GM23338 (cell line): Measurements from ENCODE around the gene TBPL2. TPM values are rescaled to one million over a fixed set of nuclear protein-coding genes. Genes with fewer than 3 reads are reported as not detected.

ENCODE experiments used
- ATAC-seq: fragments of 200-7000 bp; cut with Tn5 transposase; 3 replicates; pipeline ENCODE4 v1.9.1; 2020
- DNase-seq: peaks from one replicate; pipeline ENCODE4 v3.0.0-alpha.2; 2015; ENCODE audit warnings: low spot score
- H2AFZ ChIP-seq: fragments of 200-600 bp; sonication (generic); 2 replicates; pipeline ENCODE4 v1.8.0; 2016; ENCODE audit warnings: antibody characterized with exemption, mild to moderate bottlenecking, moderate library complexity
- H3F3A ChIP-seq: fragments of 200-600 bp; sonication (generic); replicated peaks from 2 replicates; pipeline ENCODE4 v1.8.0; 2017; ENCODE audit warnings: antibody characterized with exemption, mixed run types, low read depth
- H3K27ac ChIP-seq: fragments of 200-600 bp; sonication (generic); 2 replicates; pipeline ENCODE4 v1.6.1; 2016; ENCODE audit warnings: low read depth
- H3K27me3 ChIP-seq: fragments of 200-600 bp; sonication (generic); 2 replicates; pipeline ENCODE4 v1.8.0; 2016; ENCODE audit warnings: mild to moderate bottlenecking, mixed run types, moderate library complexity; ENCODE audit not compliant: insufficient read depth
- H3K36me3 ChIP-seq: fragments of 200-600 bp; sonication (generic); 2 replicates; pipeline ENCODE4 v1.8.0; 2016; ENCODE audit warnings: mild to moderate bottlenecking; ENCODE audit not compliant: insufficient read depth
- H3K4me1 ChIP-seq: fragments of 200-600 bp; sonication (generic); 2 replicates; pipeline ENCODE4 v1.8.0; 2016; ENCODE audit warnings: mild to moderate bottlenecking, moderate library complexity; ENCODE audit not compliant: insufficient read depth
- H3K4me2 ChIP-seq: fragments of 200-600 bp; sonication (generic); 2 replicates; pipeline ENCODE4 v1.7.1; 2017; ENCODE audit warnings: mixed run types
- H3K4me3 ChIP-seq: fragments of 200-600 bp; sonication (generic); 2 replicates; pipeline ENCODE4 v1.6.1; 2016; ENCODE audit warnings: mixed run types
- H3K79me2 ChIP-seq: fragments of 200-600 bp; sonication (generic); replicated peaks from 2 replicates; pipeline ENCODE4 v1.8.0; 2017; ENCODE audit warnings: mild to moderate bottlenecking; ENCODE audit not compliant: insufficient read depth
- H3K9me2 ChIP-seq: fragments of 200-600 bp; sonication (generic); 2 replicates; pipeline ENCODE4 v1.8.0; 2017; ENCODE audit not compliant: insufficient read depth
- H4K20me1 ChIP-seq: fragments of 200-600 bp; sonication (generic); replicated peaks from 2 replicates; pipeline ENCODE4 v1.8.0; 2017; ENCODE audit warnings: mild to moderate bottlenecking; ENCODE audit not compliant: insufficient read depth
- H3K27ac Mint-ChIP-seq: 2 replicates; pipeline ENCODE4 v1.8.0; 2020; ENCODE audit warnings: inconsistent platforms, mild to moderate bottlenecking, moderate library complexity, mixed read lengths
- H3K27me3 Mint-ChIP-seq: 3 replicates; pipeline ENCODE4 v1.8.0; 2022; ENCODE audit warnings: low read depth, mild to moderate bottlenecking, moderate library complexity, mixed read lengths, inconsistent platforms; ENCODE audit not compliant: insufficient read depth, poor library complexity
- H3K36me3 Mint-ChIP-seq: 3 replicates; pipeline ENCODE4 v1.8.0; 2021; ENCODE audit warnings: low read depth, mild to moderate bottlenecking, inconsistent platforms, moderate library complexity, mixed read lengths
- H3K4me1 Mint-ChIP-seq: 3 replicates; pipeline ENCODE4 v1.8.0; 2020; ENCODE audit warnings: mild to moderate bottlenecking, inconsistent platforms, mixed read lengths
- H3K4me3 Mint-ChIP-seq: 3 replicates; pipeline ENCODE4 v1.8.0; 2021; ENCODE audit warnings: moderate library complexity, mild to moderate bottlenecking, inconsistent platforms, mixed read lengths
- H3K9me3 Mint-ChIP-seq: 3 replicates; pipeline ENCODE4 v1.8.0; 2020; ENCODE audit warnings: moderate library complexity, mild to moderate bottlenecking, inconsistent platforms, mixed read lengths
- CREB1 ChIP-seq: fragments of 250-450 bp; sonication (Bioruptor Pico); IDR thresholded peaks from 2 replicates; pipeline ENCODE4 v1.5.0; 2020; ENCODE audit warnings: low read depth, mild to moderate bottlenecking, moderate library complexity
- CTCF ChIP-seq, 2 experiments: fragments of 200-600 bp in 1 of 2; sonication (generic) in 1 of 2; conservative IDR thresholded peaks; 2 replicates each; pipeline versions ENCODE4 v1.5.1 to v1.6.1; 2016 to 2017; ENCODE audit warnings: antibody characterized with exemption in 2 of 2, low read depth in 2 of 2, mild to moderate bottlenecking in 2 of 2, moderate library complexity in 1 of 2
- EZH2 ChIP-seq: fragments of 200-600 bp; sonication (generic); IDR thresholded peaks from one replicate; pipeline ENCODE4 v1.8.0; 2017; ENCODE audit warnings: antibody characterized with exemption, mild to moderate bottlenecking, low read depth; ENCODE audit not compliant: unreplicated experiment
- EZH2phosphoT487 ChIP-seq: fragments of 200-600 bp; sonication (generic); IDR thresholded peaks from one replicate; pipeline ENCODE4 v1.8.1; 2018; ENCODE audit warnings: antibody characterized with exemption; ENCODE audit not compliant: unreplicated experiment
- JUNB ChIP-seq: IDR thresholded peaks from one replicate; pipeline ENCODE4 v1.6.1; 2016; ENCODE audit warnings: antibody characterized with exemption; ENCODE audit not compliant: unreplicated experiment
- NANOG ChIP-seq: IDR thresholded peaks from 2 replicates; pipeline ENCODE4 v1.6.1; 2016; ENCODE audit warnings: antibody characterized with exemption, borderline replicate concordance
- POLR2AphosphoS5 ChIP-seq: IDR thresholded peaks from 2 replicates; pipeline ENCODE4 v1.6.1; 2016; ENCODE audit warnings: antibody characterized with exemption, low read depth
- STAT1 ChIP-seq: IDR thresholded peaks from one replicate; pipeline ENCODE4 v1.6.1; 2016; ENCODE audit warnings: antibody characterized with exemption; ENCODE audit not compliant: unreplicated experiment
- ZNF114 ChIP-seq: fragments of 250-450 bp; sonication (Bioruptor Pico); IDR thresholded peaks from 2 replicates; pipeline ENCODE4 v1.5.0; 2020; ENCODE audit warnings: mild to moderate bottlenecking, moderate library complexity
- ZNF331 ChIP-seq: fragments of 250-450 bp; sonication (Bioruptor Pico); IDR thresholded peaks from 2 replicates; pipeline ENCODE4 v1.5.0; 2020; ENCODE audit warnings: low read depth, mild to moderate bottlenecking, moderate library complexity
- ZNF462 ChIP-seq: fragments of 250-450 bp; sonication (Bioruptor Pico); IDR thresholded peaks from 2 replicates; pipeline ENCODE4 v1.5.0; 2020; ENCODE audit warnings: mild to moderate bottlenecking, moderate library complexity
- polyA plus RNA-seq: library from polyadenylated mRNA; unstranded; fragments of >200 nt; fragmentation: Nextera tagmentation; extraction: Ambion mirVana; gene quantifications from 2 replicates; pipeline ENCODE4 v1.2.1, GENCODE V29; 2016
- total RNA-seq: library from RNA; depleted of rRNA; stranded (reverse); fragments of >200 nt; shearing (Covaris generic); gene quantifications from 2 replicates; pipeline ENCODE4 v1.2.3, GENCODE V29; 2014
- TF ChIP-seq, protein P1 (sequence below): IDR thresholded peaks from one replicate; pipeline ENCODE4 v1.6.1; 2018; ENCODE audit warnings: antibody characterized with exemption; ENCODE audit not compliant: unreplicated experiment
- TF ChIP-seq, protein P2 (sequence below): IDR thresholded peaks from 2 replicates; pipeline ENCODE4 v1.6.1; 2016; ENCODE audit warnings: antibody characterized with exemption

Gene TBPL2
- total and polyA plus RNA-seq, 2 experiments from 2014 or later = 0.24 TPM; not detected in 1

- H3K27ac ChIP-seq = no peak overlapping the region
- TF ChIP-seq ZNF462 (CRISPR knock-in tag) (no peak), POLR2AphosphoS5 (no peak), ZNF114 (CRISPR knock-in tag) (no peak), NANOG (no peak), EZH2phosphoT487 (no peak), ZNF331 (no peak), STAT1 (no peak), CREB1 (CRISPR knock-in tag) (no peak), JUNB (no peak), CTCF (conservative IDR thresholded peaks at IDR 0.05; ENCODE audit: low read depth in 2 of 2) (no peak), EZH2 (no peak)
- TF ChIP-seq, protein P1, sequence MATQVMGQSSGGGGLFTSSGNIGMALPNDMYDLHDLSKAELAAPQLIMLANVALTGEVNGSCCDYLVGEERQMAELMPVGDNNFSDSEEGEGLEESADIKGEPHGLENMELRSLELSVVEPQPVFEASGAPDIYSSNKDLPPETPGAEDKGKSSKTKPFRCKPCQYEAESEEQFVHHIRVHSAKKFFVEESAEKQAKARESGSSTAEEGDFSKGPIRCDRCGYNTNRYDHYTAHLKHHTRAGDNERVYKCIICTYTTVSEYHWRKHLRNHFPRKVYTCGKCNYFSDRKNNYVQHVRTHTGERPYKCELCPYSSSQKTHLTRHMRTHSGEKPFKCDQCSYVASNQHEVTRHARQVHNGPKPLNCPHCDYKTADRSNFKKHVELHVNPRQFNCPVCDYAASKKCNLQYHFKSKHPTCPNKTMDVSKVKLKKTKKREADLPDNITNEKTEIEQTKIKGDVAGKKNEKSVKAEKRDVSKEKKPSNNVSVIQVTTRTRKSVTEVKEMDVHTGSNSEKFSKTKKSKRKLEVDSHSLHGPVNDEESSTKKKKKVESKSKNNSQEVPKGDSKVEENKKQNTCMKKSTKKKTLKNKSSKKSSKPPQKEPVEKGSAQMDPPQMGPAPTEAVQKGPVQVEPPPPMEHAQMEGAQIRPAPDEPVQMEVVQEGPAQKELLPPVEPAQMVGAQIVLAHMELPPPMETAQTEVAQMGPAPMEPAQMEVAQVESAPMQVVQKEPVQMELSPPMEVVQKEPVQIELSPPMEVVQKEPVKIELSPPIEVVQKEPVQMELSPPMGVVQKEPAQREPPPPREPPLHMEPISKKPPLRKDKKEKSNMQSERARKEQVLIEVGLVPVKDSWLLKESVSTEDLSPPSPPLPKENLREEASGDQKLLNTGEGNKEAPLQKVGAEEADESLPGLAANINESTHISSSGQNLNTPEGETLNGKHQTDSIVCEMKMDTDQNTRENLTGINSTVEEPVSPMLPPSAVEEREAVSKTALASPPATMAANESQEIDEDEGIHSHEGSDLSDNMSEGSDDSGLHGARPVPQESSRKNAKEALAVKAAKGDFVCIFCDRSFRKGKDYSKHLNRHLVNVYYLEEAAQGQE = no peak
- TF ChIP-seq, protein P2, sequence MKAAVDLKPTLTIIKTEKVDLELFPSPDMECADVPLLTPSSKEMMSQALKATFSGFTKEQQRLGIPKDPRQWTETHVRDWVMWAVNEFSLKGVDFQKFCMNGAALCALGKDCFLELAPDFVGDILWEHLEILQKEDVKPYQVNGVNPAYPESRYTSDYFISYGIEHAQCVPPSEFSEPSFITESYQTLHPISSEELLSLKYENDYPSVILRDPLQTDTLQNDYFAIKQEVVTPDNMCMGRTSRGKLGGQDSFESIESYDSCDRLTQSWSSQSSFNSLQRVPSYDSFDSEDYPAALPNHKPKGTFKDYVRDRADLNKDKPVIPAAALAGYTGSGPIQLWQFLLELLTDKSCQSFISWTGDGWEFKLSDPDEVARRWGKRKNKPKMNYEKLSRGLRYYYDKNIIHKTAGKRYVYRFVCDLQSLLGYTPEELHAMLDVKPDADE = no peak
- no peak overlapping the region for H3K4me2 ChIP-seq
- Mint-ChIP-seq H3K27me3 (no peaks in the 10 kb centered on the region), H3K36me3 (no peaks in the 10 kb centered on the region), H3K4me1 (peaks cover 13% of the 10 kb centered on the region), H3K4me3 (no peak overlapping the region), H3K27ac (no peak overlapping the region), H3K9me3 (no peaks in the 10 kb centered on the region)
- H3F3A ChIP-seq = no peaks in the 10 kb centered on the region
- no peak overlapping the region for H3K4me3 ChIP-seq
- DNase-seq (no peak), ATAC-seq (no peak)
- no peaks in the 10 kb centered on the region for H3K79me2 ChIP-seq
- H3K27me3 ChIP-seq = no peaks in the 10 kb centered on the region
- no peaks in the 10 kb centered on the region; the same call in 1 of the 2 replicates for H3K4me1 ChIP-seq
- H2AFZ ChIP-seq = no peak overlapping the region
- H3K9me2 ChIP-seq = no peaks in the 10 kb centered on the region
- H3K36me3 ChIP-seq = no peaks in the 10 kb centered on the region
- no peaks in the 10 kb centered on the region for H4K20me1 ChIP-seq
These were observed 8.7 kb upstream of the TBPL2 start for GRCh38 chr14:55449116-55449515.
